Breast epithelium (tissue), 4 donors: ENCODE measurements around the gene MTUS2. TPM values are rescaled to one million over a fixed set of nuclear protein-coding genes. Genes with fewer than 3 reads are reported as not detected.
"Not testable (repeated sequence)": the region's sequence is repeated elsewhere in the genome, so short reads cannot be mapped to it uniquely, and the experiment has no call there.

ENCODE experiments used
- DNase-seq, 2 donors: peaks; one replicate each; pipeline ENCODE4 v3.0.0-alpha.2; 2019; ENCODE audit warnings: low spot score in 2 of 2
- H3K27ac ChIP-seq, 2 donors: fragments of 200-600 bp; sonication (generic) in 1 of 2; one replicate each; pipeline ENCODE4 v1.5.1; 2016 to 2019; ENCODE audit warnings: mild to moderate bottlenecking in 1 of 2
- H3K27me3 ChIP-seq, 2 donors: fragments of 200-600 bp; sonication (generic) in 1 of 2; one replicate each; pipeline versions ENCODE4 v1.5.1 to v1.6.0; 2017 to 2019; ENCODE audit warnings: control low read depth in 1 of 2, mild to moderate bottlenecking in 1 of 2
- H3K36me3 ChIP-seq: fragments of 200-600 bp; one replicate; pipeline ENCODE4 v1.5.1; 2019
- H3K4me1 ChIP-seq, 2 donors: fragments of 200-600 bp; sonication (generic); one replicate each; pipeline ENCODE4 v1.5.1; 2016 to 2019; ENCODE audit warnings: control low read depth in 1 of 2
- H3K4me3 ChIP-seq, 3 donors: fragments of 200-600 bp; sonication (generic); 1 replicate in 2 of 3; 2 replicates in 1 of 3; pipeline ENCODE4 v1.5.1; 2016 to 2019; ENCODE audit warnings: mild to moderate bottlenecking in 3 of 3, moderate library complexity in 2 of 3
- H3K9me3 ChIP-seq, 2 donors: fragments of 200-600 bp; sonication (generic) in 1 of 2; one replicate each; pipeline ENCODE4 v1.5.1; 2016 to 2019; ENCODE audit warnings: control low read depth in 1 of 2
- CTCF ChIP-seq, 3 donors: fragments of 450-650 bp; IDR thresholded peaks; one replicate each; pipeline ENCODE4 v1.5.1; 2016 to 2017; ENCODE audit warnings: antibody characterized with exemption in 3 of 3, mild to moderate bottlenecking in 3 of 3, moderate library complexity in 3 of 3
- POLR2A ChIP-seq: fragments of 450-650 bp; IDR thresholded peaks from one replicate; pipeline ENCODE4 v1.6.1; 2016; ENCODE audit warnings: antibody characterized with exemption, mild to moderate bottlenecking, moderate library complexity
- POLR2AphosphoS5 ChIP-seq, 3 donors: sonication (generic); formaldehyde crosslinking; IDR thresholded peaks; one replicate each; pipeline ENCODE4 v1.6.1; 2017; ENCODE audit warnings: antibody characterized with exemption in 3 of 3
- intact Hi-C: fragments of 100-400 bp; cut with DNase I; formaldehyde crosslinking; loops from one replicate; pipeline ENCODE4 v1.15.1; 2023; ENCODE audit warnings: low total_unique reads
- total RNA-seq, 3 donors: library from RNA; depleted of rRNA; stranded (reverse); fragments of >200 nt; gene quantifications; one replicate each; pipeline ENCODE4 v1.1.0, GENCODE V29; 2016

The MTUS2 gene
- total RNA-seq, 3 donors from 2014 or later, result under 0.01 to 1.0 TPM; not detected in 1

DNA sequence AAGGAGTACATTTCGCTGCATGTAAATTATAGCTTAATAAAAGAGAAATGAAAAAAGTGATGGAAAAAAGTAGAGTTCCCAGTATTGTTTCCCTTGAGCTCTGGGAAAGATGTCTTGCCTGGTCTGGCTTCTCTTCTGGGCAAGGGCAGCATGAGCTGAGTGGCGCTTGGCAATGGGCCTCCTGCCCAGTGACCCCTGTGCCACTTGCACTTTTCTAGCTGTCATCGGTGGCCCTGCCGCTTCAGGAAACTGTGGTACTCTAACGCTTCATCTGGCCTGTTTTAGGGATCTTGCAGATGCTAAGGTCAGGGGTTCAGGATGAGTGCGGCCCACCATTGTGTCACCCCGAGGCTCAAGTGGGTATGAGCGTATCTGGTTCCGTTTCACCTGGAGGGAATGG, 161.4 kb downstream of the MTUS2 start:
- intact Hi-C loops, result no loop called here
- TF ChIP-seq CTCF (IDR thresholded peaks at IDR 0.05) (no peak), POLR2AphosphoS5 (IDR thresholded peaks at IDR 0.05) (no peak), POLR2A (no peak)
- H3K27me3 ChIP-seq, result no peaks in the 10 kb centered on the region
- H3K36me3 ChIP-seq, result no peaks in the 10 kb centered on the region
- no peaks in the 10 kb centered on the region for H3K9me3 ChIP-seq
- H3K4me3 ChIP-seq, result no peak overlapping the region
- no peaks in the 10 kb centered on the region for H3K4me1 ChIP-seq
- H3K27ac ChIP-seq, result no peak overlapping the region
- DNase-seq, result no peak

DNA sequence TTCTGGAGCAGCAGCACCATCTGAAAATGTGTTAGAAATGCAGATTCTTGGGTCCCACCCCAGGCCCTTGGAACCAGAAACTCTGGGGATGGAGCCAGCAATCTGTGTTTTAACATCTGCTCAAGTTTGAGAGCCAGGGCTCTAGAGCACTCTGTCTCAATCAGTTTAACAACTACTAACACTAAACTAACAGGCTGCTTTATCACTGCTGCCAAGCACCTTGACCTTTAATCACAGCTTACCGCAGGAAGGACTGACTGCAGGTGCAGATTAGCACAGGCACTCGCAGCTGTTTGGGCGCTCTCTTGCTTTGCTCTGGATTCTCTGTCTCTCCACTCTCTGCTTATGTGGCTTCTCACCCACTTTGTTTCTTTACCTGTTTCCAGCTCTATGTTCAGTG, 163.5 kb downstream of the MTUS2 start:
- intact Hi-C loops, result no loop called here
- no peak for DNase-seq
- no peaks in the 10 kb centered on the region for H3K4me1 ChIP-seq
- no peaks in the 10 kb centered on the region for H3K9me3 ChIP-seq
- TF ChIP-seq POLR2AphosphoS5 (IDR thresholded peaks at IDR 0.05), result no peak
- TF ChIP-seq CTCF (IDR thresholded peaks at IDR 0.05), result no peak
- TF ChIP-seq POLR2A, result no peak
- H3K27ac ChIP-seq, result no peak overlapping the region
- H3K4me3 ChIP-seq, result no peak overlapping the region
- H3K36me3 ChIP-seq, result no peaks in the 10 kb centered on the region
- H3K27me3 ChIP-seq, result no peaks in the 10 kb centered on the region

DNA sequence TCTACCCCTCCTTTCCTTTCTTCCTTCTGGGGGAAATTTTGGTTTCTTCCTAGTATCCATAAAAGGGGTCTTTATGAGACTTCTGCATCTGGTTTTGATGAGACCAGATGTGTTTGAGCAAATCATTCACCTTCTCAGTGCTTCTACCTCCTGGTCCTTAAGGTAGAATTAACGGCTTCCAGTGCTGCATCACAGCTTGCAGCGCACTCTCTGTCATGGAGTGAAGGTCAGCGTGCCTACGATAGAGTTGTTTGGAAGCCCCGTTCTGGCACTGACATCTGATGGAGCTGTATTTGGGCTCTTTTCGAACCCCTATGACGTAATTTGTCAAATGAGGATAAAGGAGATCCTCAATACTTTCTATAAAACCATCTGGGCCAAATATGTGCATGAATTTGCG, 164.2 kb downstream of the MTUS2 start:
- intact Hi-C loops, result no loop called here
- Histone ChIP-seq H3K36me3 (no peaks in the 10 kb centered on the region), H3K4me3 (no peak overlapping the region), H3K9me3 (no peaks in the 10 kb centered on the region), H3K27ac (no peak overlapping the region), H3K27me3 (no peaks in the 10 kb centered on the region), H3K4me1 (no peaks in the 10 kb centered on the region)
- DNase-seq, result no peak
- TF ChIP-seq CTCF (IDR thresholded peaks at IDR 0.05) (no peak), POLR2A (no peak), POLR2AphosphoS5 (IDR thresholded peaks at IDR 0.05) (no peak)

- DNase-seq, result no peak
- intact Hi-C loops, result no loop called here
- TF ChIP-seq POLR2A, result no peak
- TF ChIP-seq CTCF (IDR thresholded peaks at IDR 0.05), result no peak
- TF ChIP-seq POLR2AphosphoS5 (IDR thresholded peaks at IDR 0.05), result no peak
Observed at GRCh38 chr13:28984825-28985224, 164.7 kb downstream of the MTUS2 start.

GRCh38 chr13:28990378-28990777, 170.2 kb downstream of the MTUS2 start:
- H3K9me3 ChIP-seq, H3K27ac ChIP-seq, intact Hi-C loops, H3K4me1 ChIP-seq, DNase-seq, H3K4me3 ChIP-seq, H3K27me3 ChIP-seq, H3K36me3 ChIP-seq: not testable (repeated sequence)

More at GRCh38 chr13:28984825-28985224, 164.7 kb downstream of the MTUS2 start:
- Histone ChIP-seq H3K4me1 (no peaks in the 10 kb centered on the region), H3K27ac (no peak overlapping the region), H3K9me3 (no peaks in the 10 kb centered on the region), H3K4me3 (no peak overlapping the region), H3K36me3 (no peaks in the 10 kb centered on the region), H3K27me3 (no peaks in the 10 kb centered on the region)

- Histone ChIP-seq H3K36me3 (no peaks in the 10 kb centered on the region), H3K4me1 (no peaks in the 10 kb centered on the region), H3K27ac (no peak overlapping the region), H3K4me3 (no peak overlapping the region), H3K9me3 (peaks cover 0 to 9% of the 10 kb centered on the region in 2 donors), H3K27me3 (no peaks in the 10 kb centered on the region)
- intact Hi-C loops, result no loop called here
- DNase-seq, result no peak
- TF ChIP-seq CTCF (IDR thresholded peaks at IDR 0.05) (no peak), POLR2A (no peak), POLR2AphosphoS5 (IDR thresholded peaks at IDR 0.05) (no peak)
Observed at GRCh38 chr13:28991764-28992163, 171.6 kb downstream of the MTUS2 start.
